Bronchial epithelial cell (primary cell): ENCODE results near the gene CDC5L. TPM values are rescaled to one million over a fixed set of nuclear protein-coding genes. Genes with fewer than 3 reads are reported as not detected.

ENCODE experiments used
- DNase-seq: peaks from one replicate; pipeline ENCODE4 v3.0.0-alpha.2; 2010; ENCODE audit warnings: low read depth
- FAIRE-seq: peaks from 2 replicates; lab custom pipeline; 2011; peaks lifted over from hg19 to GRCh38; lab: Jason Lieb, UNC
- H3K27me3 ChIP-seq: 2 replicates; pipeline ENCODE4 v1.5.1; 2011; ENCODE audit warnings: low read length; ENCODE audit not compliant: control insufficient read depth, insufficient read depth
- H3K36me3 ChIP-seq: 2 replicates; pipeline ENCODE4 v1.5.1; 2011; ENCODE audit warnings: low read length; ENCODE audit not compliant: control insufficient read depth, insufficient read depth
- H3K4me3 ChIP-seq: 2 replicates; pipeline ENCODE4 v1.5.1; 2011; ENCODE audit warnings: mild to moderate bottlenecking, low read depth, low read length, control low read depth
- CTCF ChIP-seq: IDR thresholded peaks from 2 replicates; pipeline ENCODE4 v1.5.1; 2011; ENCODE audit warnings: mild to moderate bottlenecking, moderate library complexity, low read length, control low read depth, inconsistent platforms; ENCODE audit not compliant: insufficient read depth, severe bottlenecking
- total RNA-seq: library from RNA; depleted of rRNA; stranded (reverse); fragments of >200 nt; gene quantifications from 2 replicates; pipeline ENCODE4 v1.2.1, GENCODE V29; 2014

The CDC5L gene
- total RNA-seq, 1 donor from 2014 or later, result 16.8 TPM

GRCh38 chr6:44485601-44486401 is 98.3 kb downstream of the CDC5L start:
- FAIRE-seq (no peak), DNase-seq (peak; percentile 61)
- Histone ChIP-seq H3K27me3 (no peaks in the 10 kb centered on the region), H3K36me3 (no peaks in the 10 kb centered on the region), H3K4me3 (no peak overlapping the region)
- TF ChIP-seq CTCF, result no peak

GRCh38 chr6:44487002-44487401 is 99.5 kb downstream of the CDC5L start:
- DNase-seq (no peak), FAIRE-seq (no peak)
- no peaks in the 10 kb centered on the region for H3K27me3 ChIP-seq
- no peak for TF ChIP-seq CTCF
- H3K4me3 ChIP-seq, result no peak overlapping the region
- no peaks in the 10 kb centered on the region for H3K36me3 ChIP-seq

- TF ChIP-seq CTCF, result no peak
- FAIRE-seq, result no peak
- H3K36me3 ChIP-seq, result no peaks in the 10 kb centered on the region
Observed at GRCh38 chr6:44487586-44487985, 100.1 kb downstream of the CDC5L start.

GRCh38 chr6:44489910-44490604 is 102.6 kb downstream of the CDC5L start:
- DNase-seq, result peak; percentile 98

More at GRCh38 chr6:44487586-44487985, 100.1 kb downstream of the CDC5L start:
- Histone ChIP-seq H3K27me3 (no peaks in the 10 kb centered on the region), H3K4me3 (no peak overlapping the region)
- no peak for DNase-seq

GRCh38 chr6:44493132-44493531 is 105.6 kb downstream of the CDC5L start:
- Histone ChIP-seq H3K27me3 (no peaks in the 10 kb centered on the region), H3K36me3 (no peaks in the 10 kb centered on the region), H3K4me3 (no peak overlapping the region)
- DNase-seq (no peak), FAIRE-seq (no peak)
- TF ChIP-seq CTCF, result no peak

More at GRCh38 chr6:44489910-44490604, 102.6 kb downstream of the CDC5L start:
- H3K36me3 ChIP-seq, result no peaks in the 10 kb centered on the region
- no peak for FAIRE-seq
- no peak overlapping the region for H3K4me3 ChIP-seq
- TF ChIP-seq CTCF, result no peak
- H3K27me3 ChIP-seq, result no peaks in the 10 kb centered on the region
